Adipocyte (in vitro differentiated cells): ENCODE results near the gene SMARCA2.
A peak's percentile ranks its signal among the peaks of the same experiment; 100 is the strongest.

Experiments
- DNase-seq: peaks from one replicate; pipeline ENCODE4 v3.0.0-alpha.2; 2015; ENCODE audit warnings: low read depth
- H3K27me3 ChIP-seq: replicated peaks from 2 replicates; pipeline ENCODE4 v1.7.0; 2013; ENCODE audit warnings: mild to moderate bottlenecking, low read length, moderate library complexity; ENCODE audit not compliant: control insufficient read depth, insufficient read depth
- H3K36me3 ChIP-seq: 2 replicates; pipeline ENCODE4 v1.7.0; 2013; ENCODE audit warnings: low read length, mild to moderate bottlenecking, moderate library complexity; ENCODE audit not compliant: control insufficient read depth, insufficient read depth, severe bottlenecking
- H3K4me1 ChIP-seq: 2 replicates; pipeline ENCODE4 v1.7.0; 2013; ENCODE audit warnings: mild to moderate bottlenecking, low read length, moderate library complexity; ENCODE audit not compliant: control insufficient read depth, insufficient read depth
- H3K4me3 ChIP-seq: 2 replicates; pipeline ENCODE4 v1.7.0; 2013; ENCODE audit warnings: mild to moderate bottlenecking, low read length, moderate library complexity
- H3K9ac ChIP-seq: 2 replicates; pipeline ENCODE4 v1.7.0; 2013; ENCODE audit warnings: mild to moderate bottlenecking, low read length, moderate library complexity
- H3K9me3 ChIP-seq: 2 replicates; pipeline ENCODE4 v1.7.0; 2013; ENCODE audit warnings: mild to moderate bottlenecking, low read length, moderate library complexity; ENCODE audit not compliant: control insufficient read depth

The SMARCA2 gene

DNA sequence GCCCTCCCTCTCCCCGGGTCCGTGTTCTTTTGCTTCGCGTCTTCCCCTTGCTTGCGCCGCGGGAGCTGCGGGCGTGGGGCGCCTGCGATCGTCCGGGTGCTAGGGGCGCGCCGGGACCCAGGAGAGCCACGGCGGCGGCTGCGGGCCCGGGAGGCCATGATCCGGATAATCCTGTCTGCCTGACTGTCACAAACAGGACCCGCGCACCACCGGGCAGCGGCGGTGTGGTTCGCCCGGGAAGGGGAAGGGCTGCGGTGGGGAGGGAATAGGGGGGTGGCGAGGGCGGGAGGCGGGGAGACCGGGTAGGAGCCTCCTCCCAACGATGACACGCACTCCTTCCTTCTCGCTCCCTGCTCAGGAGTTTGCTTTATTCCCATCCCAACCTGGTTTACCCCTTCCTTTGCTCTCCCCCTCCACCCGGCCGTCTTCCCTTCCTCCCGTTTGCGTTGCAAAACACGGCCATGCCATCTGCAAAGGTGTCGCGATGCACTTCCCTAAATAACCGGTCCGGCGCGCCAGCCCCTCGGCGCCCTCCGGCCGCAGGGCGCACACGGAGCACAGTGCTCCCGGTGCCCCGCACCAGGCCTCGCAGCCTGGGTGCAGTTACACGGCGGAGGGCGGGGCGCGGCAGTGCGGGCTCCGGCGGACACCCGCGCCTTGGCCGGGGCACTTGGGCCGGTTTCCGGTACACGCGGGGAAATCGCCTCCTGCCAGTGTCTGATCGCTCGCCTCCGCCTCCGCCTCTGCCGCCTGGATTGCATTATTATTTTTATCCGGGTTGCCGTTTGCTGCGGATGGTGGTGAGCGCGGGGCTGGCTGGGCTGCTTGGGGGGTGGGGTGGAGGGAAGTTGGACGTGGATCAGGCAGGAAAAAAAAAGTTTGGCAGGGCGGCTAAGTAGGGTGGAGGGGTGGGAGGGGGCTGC lies 1.5 kb downstream of the SMARCA2 start:
- DNase-seq: peak; percentile 81
- Histone ChIP-seq H3K9me3 (no peaks in the 10 kb centered on the region), H3K36me3 (no peaks in the 10 kb centered on the region), H3K4me3 (peak overlapping the region; percentile 98), H3K9ac (peak overlapping the region; percentile 93), H3K27me3 (no peaks in the 10 kb centered on the region), H3K4me1 (peaks cover 34% of the 10 kb centered on the region)

DNA sequence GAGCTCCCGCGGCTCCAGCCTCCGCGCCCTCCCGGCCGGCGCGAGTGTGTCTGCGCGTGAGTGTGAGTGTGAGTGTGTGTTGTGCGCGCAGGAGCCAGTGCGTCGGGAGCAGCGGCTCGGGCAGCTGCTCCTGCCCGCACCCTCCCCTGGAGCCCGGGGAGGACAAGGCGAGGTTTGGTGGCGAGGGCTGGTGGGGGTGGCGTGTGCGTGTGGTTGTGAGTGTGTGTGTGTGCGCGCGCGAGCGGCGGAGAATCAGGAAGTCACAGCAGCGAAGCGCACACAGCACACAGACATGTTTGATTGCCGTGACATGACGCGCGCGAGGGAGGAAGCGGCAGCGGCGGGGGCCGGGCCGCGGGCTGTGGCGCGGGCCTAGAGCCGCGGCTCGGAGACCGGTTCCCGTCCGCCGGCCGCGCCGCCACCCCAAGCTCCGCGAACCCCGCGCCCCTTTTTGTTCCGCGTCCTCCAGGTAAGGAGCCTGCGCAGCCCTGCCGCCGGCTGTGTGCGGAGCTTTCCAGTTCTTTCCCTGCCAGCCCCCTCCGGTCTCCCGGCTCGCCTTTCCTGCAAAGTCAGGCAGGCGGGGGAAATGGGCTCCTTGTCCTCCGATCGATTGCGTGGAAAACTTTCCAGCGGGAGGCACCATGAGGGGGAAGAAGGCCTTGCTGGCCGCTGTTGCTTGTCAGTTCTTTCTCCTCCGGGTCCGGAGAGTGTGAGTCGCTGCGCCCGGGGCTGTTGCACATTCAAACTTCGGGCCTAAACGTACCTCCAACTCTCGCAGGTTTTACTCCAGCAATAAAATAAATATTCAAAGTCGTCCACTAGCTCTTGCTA lies 2.4 kb downstream of the SMARCA2 start:
- H3K4me3 ChIP-seq: peak overlapping the region; percentile 98
- no peaks in the 10 kb centered on the region for H3K27me3 ChIP-seq
- peak overlapping the region; percentile 93 for H3K9ac ChIP-seq
- DNase-seq: peak; percentile 92
- H3K4me1 ChIP-seq: peaks cover 34% of the 10 kb centered on the region
- H3K9me3 ChIP-seq: no peaks in the 10 kb centered on the region
- H3K36me3 ChIP-seq: no peaks in the 10 kb centered on the region

DNA sequence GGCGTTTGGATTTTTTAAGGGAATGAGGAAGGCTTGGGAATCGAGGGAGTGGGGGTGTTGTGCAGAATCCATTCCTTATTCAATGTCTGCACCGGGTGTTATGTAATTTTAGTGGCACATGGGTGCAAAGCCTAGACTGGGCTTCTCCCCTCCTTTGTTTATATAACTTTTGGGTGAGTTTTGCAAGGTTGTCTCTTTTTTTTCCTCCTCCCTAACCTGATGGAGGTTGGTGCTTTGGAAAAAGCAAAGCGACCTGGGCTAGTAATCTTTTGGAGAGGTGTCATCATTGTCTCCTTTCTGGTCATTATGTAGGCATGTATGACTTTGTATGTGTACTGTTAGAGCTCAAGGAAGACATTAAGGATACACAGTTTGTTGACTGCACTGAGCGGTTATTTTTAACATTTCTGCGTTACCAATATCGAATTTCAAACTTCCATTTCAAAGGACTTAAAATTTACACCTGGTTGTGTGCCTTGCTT lies 3.1 kb downstream of the SMARCA2 start:
- Histone ChIP-seq H3K4me1 (peaks cover 30% of the 10 kb centered on the region), H3K36me3 (no peaks in the 10 kb centered on the region), H3K9ac (peak overlapping the region; percentile 93), H3K9me3 (no peaks in the 10 kb centered on the region), H3K4me3 (peak overlapping the region; percentile 98), H3K27me3 (no peaks in the 10 kb centered on the region)
- no peak for DNase-seq

DNA sequence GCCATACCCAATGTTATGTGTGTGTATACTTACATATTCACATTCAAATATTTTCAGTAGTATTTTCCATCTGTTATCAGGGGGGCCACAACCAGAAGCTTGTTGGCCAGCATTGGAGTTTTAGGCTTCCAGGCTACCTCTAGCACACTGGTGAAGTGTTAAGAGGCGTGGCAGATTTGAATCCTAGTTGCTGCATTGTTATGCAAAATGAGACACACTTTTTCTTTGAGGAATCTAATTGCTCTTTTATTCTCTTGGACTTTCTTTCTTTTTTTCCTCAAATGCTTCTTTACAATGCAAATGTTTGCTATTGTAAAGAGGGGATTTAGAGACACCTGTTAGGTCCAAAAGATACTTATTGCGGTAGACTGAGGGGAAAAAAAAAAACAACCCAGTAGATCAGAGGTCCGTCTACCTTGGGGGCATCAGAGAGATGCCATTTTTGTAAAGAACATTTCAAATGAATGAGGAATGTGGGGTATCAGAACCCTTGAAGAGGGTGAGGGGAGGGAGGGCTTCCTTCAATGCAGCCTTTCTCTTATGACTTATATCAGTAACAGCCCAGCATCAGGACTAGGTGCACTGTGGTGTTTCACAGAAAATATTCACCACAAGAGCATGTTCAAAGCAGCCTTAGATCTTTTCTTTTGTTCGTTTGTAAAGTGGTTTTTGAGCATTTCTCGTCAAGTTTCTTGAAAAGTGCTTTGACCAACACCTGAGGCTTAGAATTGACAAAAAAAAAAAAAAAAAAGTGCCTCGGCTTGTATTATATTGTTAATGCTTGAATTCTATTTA lies 3.8 kb downstream of the SMARCA2 start:
- no peak for DNase-seq
- Histone ChIP-seq H3K27me3 (no peaks in the 10 kb centered on the region), H3K9me3 (no peaks in the 10 kb centered on the region), H3K4me1 (peaks cover 28% of the 10 kb centered on the region), H3K9ac (peak overlapping the region; percentile 93), H3K36me3 (no peaks in the 10 kb centered on the region), H3K4me3 (peak overlapping the region; percentile 98)

DNA sequence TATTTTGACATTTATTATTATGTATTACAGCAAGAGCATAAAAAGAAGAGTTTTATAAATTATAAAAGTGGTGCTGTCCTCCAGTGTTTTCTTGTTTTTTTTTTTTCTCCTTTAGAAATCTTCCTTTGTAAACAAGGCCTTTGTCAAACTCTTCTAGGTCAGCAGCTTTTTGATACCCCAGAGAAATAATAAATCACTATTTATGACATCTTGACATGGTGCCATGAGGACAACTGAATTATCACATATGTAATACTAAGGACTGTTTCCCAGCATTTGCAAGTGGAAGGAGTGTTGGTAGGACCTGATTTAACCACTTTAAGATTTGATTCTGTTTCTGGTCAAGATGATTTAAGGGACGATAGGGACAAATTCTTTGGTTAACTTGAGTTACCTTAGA lies 4.6 kb downstream of the SMARCA2 start:
- H3K4me1 ChIP-seq: peaks cover 36% of the 10 kb centered on the region
- no peak for DNase-seq
- H3K9ac ChIP-seq: peak overlapping the region; percentile 6
- no peaks in the 10 kb centered on the region for H3K27me3 ChIP-seq
- no peaks in the 10 kb centered on the region for H3K9me3 ChIP-seq
- H3K4me3 ChIP-seq: peak overlapping the region; percentile 5
- H3K36me3 ChIP-seq: no peaks in the 10 kb centered on the region

DNA sequence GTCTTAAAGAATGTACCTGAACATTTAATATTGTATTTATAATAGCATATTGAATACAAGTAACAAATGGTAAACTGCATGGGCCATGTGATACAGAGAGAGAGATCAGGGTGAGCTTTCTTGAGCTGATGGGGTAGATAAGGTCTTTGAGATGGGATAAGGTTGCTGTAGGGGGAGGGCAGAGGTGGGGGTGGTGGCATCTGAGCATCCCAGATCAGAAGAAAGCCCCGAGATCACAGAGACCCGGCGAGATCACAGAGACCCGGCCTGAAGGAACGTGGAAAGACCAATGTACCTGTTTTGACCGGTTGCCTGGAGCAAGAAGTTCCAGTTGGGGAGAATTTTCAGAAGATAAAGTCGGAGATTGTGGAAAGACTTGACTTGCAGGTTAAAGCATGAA lies 6.6 kb downstream of the SMARCA2 start:
- Histone ChIP-seq H3K27me3 (no peaks in the 10 kb centered on the region), H3K36me3 (no peaks in the 10 kb centered on the region), H3K9me3 (no peaks in the 10 kb centered on the region), H3K9ac (no peak overlapping the region), H3K4me1 (peaks cover 45% of the 10 kb centered on the region), H3K4me3 (no peak overlapping the region)
- DNase-seq: no peak

DNA sequence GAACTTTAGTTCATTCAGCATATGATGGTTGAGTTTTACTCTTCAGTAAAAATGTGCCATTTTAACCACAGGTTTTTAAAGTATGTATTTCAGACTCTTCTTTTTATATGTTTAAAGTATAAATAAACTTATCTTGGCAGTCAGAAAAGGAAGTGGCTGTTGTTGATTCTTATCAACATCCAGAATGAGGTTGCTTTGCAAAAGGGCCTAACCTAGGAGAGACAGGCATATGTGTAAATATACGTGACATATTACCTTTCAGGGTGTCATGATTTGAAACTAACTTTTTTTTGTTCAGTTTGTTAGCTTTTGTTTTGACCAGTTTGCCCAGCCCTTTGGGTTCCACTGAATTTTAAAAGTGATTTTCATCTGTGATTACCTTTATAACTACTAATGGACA lies 7.4 kb downstream of the SMARCA2 start:
- Histone ChIP-seq H3K36me3 (no peaks in the 10 kb centered on the region), H3K27me3 (no peaks in the 10 kb centered on the region), H3K9me3 (no peaks in the 10 kb centered on the region), H3K9ac (no peak overlapping the region), H3K4me1 (peaks cover 45% of the 10 kb centered on the region), H3K4me3 (no peak overlapping the region)
- no peak for DNase-seq

DNA sequence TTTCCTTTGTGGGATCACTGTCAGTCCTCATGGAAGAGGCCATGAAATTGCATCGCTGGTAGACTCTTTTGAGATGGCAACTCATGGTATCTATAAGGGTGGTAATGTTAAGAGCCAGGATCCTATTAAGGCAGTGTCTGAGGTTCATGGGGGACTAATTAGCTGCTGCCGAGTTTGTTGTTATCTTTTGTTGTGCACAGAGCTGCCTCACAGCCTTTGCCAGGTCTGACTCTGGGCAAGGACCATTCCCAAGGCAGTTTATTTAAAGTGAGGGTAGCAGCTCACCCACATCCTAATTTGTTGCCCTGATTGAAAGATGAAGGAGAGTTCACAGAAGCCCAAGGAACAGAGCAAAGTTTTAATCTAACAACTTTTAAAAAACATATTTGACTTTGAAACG lies 7.9 kb downstream of the SMARCA2 start:
- Histone ChIP-seq H3K9me3 (no peaks in the 10 kb centered on the region), H3K4me3 (no peak overlapping the region), H3K27me3 (no peaks in the 10 kb centered on the region), H3K9ac (no peak overlapping the region), H3K36me3 (no peaks in the 10 kb centered on the region), H3K4me1 (peaks cover 45% of the 10 kb centered on the region)
- no peak for DNase-seq

DNA sequence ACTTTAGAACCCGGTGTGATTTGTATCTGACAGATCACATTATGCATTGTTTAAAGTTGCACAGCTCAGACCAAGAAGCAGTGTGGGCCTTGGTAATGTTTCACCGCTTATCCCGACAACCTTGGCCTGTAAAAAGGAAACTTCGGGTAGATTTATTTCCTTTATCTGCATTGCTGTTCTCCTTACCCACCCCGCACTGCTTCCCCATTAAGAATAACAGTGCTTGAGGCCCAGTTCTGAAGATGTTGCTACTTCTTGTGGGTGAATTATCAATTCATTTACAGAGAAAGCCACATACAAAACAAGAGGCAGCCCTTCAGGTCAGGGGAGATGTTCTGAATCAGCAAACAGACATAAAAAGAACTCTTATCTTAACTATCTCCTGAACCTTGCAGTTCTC lies 8.4 kb downstream of the SMARCA2 start:
- Histone ChIP-seq H3K36me3 (no peaks in the 10 kb centered on the region), H3K4me1 (peaks cover 41% of the 10 kb centered on the region), H3K27me3 (no peaks in the 10 kb centered on the region), H3K4me3 (no peak overlapping the region), H3K9me3 (no peaks in the 10 kb centered on the region), H3K9ac (no peak overlapping the region)
- DNase-seq: no peak

DNA sequence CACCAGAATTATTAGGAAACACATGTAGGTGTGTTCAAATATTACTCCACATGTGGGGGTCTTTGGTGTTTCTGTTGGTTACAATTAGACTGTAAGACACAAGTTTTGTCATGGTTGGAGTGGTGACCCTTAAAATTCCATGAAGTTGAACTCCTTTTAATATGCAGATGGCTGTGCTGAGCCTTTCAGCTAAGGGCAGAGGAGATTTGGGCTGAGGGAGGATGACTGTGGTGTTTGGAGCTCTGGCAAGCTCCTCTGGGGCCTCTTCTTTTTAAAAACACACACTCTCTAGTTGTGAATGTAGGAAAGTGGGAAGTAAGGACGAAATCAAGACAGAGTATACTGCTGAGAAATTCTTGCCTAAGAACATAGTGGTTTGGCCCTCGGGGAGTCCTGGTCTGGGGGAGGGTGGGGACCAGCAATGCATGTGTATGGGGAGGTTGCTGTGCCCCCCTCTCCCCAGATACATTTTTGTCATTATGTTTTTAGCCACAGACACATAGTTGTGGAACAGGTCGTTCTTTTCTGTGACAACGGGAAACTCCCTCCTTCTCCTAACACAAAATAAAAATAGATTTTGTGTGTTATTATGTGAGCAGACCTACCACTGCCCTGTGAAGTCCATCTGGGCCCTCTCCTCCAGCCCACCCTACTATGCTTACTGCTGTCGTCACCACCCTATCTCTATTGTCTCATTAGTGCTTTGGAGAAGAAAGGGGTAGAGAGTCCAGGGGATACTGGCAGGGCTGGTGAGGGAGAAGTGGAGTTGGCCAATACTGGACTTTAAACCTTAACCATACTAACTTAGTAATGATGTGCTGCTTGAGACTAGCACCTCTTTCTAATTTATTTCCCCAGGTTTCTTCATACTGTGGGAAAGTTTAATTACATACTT lies 10.0 kb downstream of the SMARCA2 start:
- Histone ChIP-seq H3K27me3 (no peaks in the 10 kb centered on the region), H3K36me3 (peaks cover 3% of the 10 kb centered on the region), H3K4me3 (no peak overlapping the region), H3K4me1 (peaks cover 25% of the 10 kb centered on the region), H3K9ac (no peak overlapping the region), H3K9me3 (no peaks in the 10 kb centered on the region)
- peak; percentile 36 for DNase-seq
